Measurements from ENCODE around the gene ABLIM2.
A peak's percentile ranks its signal among the peaks of the same experiment; 100 is the strongest.

ABLIM2 gene

DNA sequence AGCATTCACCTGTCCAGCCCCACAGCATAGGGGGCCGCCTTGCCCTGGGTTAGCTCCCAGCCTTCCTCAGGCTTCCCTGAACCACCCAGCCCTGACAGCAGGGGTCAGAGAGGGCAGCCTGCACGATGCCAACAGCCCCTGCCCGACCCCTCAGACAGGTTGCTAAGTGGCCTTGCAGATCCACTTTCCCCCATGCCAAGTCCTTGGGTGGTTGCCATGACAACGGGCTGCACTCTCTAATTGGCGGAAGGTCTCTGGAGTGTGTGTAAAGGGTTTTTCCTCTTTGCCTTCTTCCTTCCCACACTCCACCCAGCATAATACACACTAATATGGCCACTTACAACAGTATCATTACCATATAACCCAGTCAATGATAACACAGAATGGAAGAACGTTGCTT, 119.3 kb downstream of the ABLIM2 start:
- no peak for DNase-seq

DNA sequence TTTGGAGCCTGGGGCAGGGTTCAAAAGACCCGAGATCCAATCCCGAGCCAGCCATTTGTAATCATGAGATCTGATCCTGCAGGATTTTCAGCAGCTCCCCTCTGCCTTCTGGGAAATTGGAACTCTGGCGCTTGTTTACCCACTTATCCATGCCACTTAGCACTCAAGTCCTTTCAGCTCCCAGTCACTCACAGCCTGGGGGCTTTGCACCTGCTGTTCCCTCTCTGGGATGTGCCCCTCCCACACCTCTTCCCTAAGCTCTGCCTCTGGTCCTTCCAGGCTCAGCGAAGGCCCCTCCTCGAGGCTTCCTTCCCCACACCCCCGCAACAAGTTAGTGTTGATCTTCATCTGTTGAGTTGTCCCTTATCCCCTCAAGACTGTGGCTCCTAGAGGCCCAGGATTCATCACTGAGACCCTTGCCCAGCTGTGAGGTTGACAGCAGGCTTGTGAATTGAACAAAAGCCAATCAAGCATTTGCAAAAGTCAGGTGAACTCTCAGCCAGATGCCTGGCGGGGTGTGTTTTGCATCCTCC, 119.8 kb downstream of the ABLIM2 start:
- no peak for DNase-seq

DNA sequence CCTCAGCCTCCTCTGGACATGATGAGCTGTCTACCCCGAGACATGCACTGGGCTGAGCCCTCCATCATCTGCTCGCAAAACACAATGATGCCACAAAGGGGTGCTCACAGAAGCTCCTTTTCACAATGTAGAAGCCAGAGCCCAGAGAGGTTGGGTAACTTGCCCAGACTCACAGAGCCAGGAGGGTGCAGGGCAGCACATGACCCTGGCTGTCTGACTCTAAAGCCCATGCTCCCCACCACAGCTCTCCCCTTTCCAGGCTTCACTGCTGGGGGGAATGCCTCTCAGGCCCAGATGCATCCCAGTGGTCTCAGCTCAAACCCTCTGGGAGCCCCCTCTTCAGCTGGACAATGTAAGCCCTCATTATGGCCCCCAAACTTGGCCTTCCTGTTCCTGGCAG, 120.5 kb downstream of the ABLIM2 start:
- no peak for DNase-seq

DNA sequence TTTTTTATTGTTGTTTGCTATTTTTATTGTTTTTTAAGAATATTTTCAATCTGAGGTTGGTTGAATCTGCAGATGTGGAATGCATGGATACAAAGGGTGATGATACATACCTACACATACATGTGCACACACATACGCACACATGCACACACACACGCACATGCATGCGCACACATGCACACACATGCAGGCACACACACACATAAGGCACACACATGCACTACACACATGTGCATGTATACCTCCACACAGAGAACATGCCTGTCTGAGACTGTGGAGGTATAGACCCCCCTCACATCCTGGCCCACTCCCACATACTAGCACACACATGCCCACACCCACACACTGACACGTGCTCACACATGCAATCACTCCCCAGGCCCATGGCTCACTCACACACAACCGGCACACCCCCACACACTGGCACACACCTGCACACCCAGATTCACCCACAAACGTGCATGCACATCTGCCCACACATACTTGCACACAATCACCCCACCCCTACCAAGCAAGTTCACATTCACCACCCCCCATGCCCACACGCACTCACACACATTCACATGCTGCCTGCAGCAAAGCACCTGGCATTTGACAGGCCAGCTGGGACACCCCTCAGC, 121.4 kb downstream of the ABLIM2 start:
- DNase-seq = no peak

DNA sequence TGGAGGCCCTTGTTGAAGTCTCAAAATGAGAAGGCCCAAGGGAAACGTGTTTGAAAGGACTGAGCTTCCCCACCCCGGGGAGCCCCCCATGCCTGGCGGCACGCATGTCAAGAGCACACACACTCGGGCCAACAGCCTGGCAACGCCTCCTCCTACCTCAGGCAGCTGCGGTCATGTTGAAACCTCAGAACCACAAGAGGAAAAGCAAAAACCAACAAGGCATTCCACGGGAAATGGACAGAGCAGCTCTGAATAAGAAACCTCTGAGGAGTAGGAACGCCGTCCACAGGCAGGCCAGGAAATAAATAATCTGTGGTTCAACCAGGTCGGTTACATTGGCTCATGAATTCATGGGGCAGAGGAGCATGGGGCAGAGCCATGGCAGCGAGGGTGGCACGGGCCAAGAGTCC, 123.2 kb downstream of the ABLIM2 start:
- peak; percentile 5 to 11 for DNase-seq

DNA sequence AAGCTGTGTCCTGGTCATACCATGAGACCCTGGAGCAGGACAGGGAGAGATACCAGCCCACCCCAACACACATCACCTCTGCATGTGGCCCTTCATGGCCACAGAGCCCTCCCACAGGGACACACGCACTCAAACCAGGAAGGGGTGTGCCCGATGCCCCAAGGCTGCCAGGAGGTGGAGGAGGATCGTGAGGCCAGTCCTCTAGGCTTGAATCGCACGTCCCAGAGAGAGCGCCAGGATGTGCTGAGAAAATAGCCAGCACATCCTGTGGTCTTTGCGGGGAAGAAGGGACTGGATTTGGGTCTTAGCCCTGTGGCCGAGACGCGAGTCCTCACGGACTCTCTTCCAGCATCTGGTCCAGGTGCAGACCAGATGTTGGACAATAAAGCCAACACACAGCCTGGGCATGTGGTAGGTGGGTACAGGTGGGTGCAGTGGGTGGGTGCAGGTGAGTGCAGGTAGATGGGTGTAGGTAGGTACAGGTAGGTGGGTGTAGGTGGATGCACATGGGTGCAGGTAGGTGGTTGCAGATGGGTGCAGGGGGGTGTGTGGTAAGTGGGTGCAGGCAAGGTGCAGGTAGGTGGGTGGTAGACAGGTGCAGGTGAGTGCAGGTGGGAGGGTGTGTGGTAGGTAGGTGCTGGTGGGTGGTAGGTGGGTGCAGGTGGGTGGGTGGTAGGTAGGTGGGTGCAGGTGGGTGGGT, 124.6 kb downstream of the ABLIM2 start:
- DNase-seq = no peak

DNA sequence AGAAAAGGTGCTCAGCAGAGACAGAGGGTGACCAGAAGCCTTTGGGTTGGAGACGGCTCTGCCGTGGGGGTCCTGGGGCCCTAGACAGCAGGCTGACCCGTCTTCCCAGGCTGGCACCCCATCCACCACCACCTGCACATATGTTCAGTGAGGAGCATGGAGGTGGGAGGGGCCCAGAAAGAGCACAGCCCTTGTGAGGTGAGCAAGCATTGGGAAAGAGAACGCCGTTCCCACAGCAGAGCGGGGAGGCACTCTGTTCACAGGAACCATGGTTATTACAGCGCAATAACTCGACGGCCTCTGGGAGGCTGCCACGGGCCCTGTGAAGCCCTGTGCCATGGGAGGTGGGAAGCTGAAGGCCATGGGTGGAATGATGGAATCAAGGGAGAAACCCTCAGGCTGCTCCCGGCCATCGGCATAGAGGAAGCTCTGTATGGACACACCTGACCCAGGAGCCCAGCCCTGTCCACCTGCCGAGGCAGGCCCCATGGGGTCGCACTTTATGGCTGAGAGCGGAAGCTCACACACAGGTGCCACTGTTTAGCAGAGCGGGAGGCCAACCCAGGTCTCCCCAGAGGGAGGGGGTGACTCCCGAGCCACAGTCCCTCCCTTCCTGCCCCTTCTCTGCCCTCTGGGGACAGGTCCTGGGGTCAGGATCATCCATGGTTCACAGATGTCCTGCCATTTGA, 125.4 kb downstream of the ABLIM2 start:
- DNase-seq = no peak

DNA sequence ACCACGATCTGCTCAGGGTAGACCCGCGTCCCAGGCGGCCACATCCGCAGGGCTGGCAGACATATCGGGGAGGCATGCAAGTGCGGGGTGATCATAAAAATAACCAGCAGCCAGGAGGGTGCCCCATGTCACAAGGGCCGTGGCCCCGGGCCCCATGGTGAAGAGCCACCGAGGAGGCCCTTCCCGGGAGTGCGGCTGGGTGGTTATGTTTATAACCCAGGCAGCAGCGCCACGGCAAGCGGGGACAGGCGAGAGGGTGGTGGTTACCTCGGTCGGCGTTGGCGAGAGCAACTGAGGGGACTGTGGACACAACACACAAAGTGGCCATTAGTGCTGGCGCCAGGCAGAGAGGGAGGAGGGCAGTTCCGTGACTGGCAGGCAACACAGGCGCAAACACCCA, 126.2 kb downstream of the ABLIM2 start:
- DNase-seq = no peak

DNA sequence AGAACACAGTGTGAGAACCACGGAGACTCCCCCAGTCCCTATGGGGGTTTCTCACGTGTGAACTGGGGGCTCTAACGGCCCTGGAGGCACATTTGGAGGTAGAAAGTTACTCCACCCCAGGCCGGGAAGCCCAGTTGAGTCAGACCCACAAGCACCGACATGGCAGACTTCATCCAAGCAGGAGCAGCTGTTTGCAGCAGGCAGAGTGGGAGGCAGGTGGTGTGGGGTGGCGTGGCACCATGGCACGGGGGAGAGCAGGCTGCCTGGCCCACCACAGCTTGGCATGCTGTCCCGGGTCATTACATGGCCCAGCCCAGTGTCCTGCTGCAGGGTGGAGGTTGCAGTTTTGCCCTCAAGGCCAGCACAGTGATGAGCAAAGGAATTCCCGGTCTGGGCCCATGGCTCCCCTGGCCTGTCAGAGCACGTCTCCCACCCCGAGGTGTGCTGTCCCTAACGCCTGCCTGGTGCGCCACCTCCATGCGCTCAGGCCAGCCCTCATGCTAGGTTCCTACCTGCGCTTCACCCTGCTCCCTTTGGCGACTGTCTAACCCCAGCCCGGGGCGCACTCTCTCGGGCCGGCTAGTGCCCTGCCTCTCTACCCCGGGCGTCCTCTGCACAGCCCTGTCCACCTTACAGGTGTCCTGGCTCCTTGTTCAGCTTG, 128.4 kb downstream of the ABLIM2 start:
- no peak for DNase-seq

DNA sequence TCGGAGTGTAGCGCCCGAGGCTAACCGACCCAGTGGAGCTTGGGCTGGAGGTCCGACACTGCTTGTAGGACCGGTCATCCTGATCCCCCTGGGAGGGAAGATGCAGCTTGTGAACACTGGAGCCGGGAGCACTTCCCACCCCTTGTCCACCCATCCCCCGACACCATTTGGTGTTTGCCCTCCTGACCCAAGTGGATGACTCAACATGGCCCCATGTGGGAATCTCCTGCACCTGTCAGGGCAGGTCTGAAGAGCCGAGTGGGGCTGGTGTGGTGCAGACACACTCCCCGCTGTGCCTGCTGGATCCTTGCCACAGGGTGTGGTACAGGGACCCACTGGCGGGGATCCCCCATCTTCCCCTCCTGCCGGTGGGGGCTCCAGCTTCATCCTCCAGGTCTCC, 128.9 kb downstream of the ABLIM2 start:
- no peak for DNase-seq

DNA sequence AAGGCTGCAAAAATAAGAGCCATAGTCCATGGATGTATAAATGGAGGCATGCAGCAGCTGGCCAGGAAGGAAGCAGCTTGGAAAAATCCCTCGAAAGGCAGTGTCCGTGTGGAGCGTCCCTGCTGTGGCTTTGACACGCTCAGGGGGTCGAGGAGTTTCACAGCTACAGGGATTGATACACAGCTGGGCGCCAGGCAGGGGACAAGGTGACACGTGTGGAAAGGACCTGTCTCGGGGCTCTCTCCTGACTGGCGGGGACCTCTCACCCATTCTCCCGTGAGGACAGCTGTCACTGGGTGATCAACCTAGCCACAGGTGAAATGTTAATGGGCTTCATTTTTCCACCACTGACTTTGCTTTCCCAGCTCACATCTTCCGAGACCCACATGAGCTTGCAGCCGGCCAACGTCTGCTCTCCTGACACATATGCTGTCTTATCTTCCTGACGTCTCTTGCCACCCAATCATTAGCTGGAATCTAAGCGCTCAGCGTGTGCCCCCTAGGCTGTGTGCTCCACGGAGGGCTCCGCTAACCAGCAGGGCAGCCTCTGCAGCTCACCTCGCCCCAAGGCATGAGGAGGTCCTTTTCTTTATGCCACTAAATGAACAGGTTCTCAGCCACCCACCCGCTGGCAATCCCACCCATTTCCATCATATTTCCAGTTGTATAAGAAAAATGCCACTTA, 129.6 kb downstream of the ABLIM2 start:
- DNase-seq = no peak

DNA sequence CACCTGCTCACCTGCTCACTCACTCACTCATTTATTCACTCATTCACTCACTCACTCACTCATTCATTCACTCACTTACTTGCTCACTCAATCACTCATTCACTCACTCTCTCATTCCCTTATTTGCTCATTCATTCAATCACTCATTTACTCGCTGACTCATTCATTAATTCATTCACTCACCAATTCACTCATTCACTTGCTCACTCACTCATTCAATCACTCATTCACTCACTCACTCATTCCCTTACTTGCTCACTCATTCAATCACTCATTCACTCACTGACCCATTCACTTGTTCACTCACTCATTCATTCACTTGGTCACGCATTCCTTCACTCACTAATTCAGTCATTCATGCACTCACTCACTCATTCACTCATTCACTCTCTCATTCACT, 130.2 kb downstream of the ABLIM2 start:
- no peak for DNase-seq

DNA sequence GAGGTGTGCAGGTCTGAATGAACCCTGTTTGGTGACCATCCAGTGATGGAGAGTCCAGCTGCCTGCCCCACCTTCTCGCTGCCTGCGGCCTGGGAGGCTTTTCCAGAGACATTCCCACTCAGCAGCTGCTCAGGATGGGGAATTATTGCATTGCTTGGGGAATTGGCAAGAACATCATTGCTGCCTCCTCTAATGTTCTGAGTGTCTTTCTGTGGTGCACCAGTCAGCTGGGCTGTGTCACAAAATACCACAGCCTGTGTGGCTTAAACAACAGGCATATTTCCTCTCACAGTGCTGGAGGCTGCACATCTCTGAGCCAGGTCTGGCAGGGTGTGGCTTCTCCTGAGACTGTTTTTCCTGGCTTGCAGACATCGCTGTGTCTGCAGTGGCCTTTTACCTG, 132.2 kb downstream of the ABLIM2 start:
- no peak for DNase-seq

DNA sequence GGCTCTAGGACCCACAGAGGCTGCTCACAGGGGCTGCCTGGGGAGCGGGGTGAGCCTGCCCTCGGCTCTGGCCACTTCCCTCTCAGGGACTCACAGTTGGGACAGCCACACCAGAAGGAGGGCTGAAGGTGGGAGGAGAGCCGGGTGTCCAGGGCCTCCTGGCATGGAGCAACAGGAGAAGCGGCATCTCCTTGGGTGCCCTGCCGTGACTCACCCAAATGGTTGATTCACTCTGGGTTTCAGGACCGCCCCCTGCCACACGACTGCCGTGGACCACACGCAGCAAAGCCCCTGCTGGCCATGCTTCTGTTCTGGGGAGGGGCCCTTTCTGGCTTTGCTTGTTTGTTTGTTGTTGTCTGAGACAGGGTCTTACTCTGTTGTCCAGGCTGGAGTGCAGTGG, 132.9 kb downstream of the ABLIM2 start:
- DNase-seq = no peak

DNA sequence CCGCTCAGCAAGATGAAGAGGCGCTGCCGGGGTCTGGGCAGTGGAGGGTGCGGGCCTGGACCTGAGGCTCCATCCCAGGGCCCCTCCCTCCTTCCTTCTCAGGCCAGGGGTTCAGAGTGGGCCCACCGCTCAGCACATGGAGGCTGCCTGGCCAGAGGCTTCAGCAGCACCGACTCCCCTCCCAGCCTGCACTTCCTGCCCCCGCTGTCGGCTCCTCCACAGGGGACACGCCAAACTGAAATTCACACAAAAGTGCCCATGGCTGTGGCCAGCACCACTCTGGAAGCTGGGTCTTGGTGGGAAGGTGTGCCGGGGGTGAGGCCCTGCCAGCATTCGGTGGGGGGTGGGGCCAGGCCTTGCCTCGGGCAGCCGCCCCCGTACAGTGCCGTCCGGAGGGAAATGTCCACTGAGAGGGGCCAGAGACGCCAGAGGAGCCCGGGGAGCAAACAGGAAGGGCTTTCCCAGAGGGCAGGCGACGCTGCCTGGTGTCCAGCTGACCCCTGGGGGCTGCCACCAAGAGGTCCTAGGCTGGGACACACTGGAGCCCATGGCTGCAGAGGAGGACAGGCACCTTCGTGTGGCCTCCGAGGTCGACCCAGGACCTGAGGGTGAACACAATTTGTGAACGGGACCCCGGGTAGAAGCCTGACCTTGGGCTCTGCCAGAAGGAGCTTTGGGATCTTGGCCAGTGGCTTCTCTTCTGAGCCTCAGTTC, 134.4 kb downstream of the ABLIM2 start:
- no peak for DNase-seq

DNA sequence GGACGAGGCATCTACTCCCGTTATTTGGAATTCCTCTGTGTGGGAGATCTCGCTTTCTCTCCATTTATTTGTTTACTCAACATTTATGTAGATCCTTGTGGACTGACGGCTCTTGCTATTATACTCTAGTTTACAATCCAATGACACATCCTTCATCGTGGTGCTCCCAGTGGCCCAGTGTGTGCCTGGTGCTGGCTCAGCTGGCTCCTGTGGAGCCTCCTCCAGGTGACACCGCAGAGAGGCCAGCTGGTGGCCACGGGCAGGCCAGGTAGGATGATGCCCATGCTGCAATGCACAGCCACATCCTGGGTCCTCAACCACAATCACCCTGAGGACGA, 134.9 kb downstream of the ABLIM2 start:
- DNase-seq = no peak

DNA sequence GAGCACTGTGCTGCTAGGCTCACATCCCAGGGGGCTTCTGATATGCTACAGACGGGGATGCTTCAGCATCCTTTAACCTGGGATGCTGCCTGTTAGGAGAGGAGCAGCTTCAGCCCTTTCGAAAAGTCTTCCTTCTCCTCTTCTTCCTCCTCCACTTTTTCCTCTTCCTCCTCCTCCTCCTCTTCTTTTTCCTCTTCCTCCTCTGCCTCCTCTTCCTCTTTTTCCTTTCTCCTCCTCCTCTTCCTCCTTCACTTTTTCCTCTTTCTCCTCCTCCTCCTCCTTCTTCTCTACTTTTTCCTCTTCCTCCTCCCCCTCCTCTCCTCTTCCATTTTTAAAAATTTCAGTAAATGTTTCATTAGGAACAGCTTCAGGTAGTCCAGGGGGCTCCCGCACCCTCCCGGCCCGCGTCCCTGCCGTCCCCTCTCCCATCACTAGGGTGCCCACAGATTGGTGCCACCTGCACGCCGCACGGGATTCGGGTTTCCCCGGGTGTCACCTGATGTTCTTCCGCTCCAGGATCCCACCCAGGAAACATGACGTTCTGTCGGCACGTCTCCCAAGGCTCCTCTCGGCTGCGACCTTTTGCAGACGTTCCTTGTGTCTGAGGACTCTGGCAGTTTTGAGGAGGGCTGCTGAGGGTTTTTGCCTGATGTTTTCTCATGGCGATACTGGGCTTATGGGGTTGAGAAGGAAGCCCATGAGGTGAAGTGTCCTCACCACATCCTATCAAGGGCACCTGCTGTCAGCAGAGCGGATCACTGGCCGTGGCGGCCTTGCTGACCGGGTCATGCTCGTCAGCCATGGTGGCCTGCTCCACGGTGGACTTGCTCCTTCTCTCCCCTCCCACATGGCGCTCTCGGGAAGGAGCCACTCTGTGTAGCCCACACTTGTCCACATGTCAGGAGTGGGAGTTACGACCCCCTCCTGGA, 135.6 kb downstream of the ABLIM2 start:
- no peak for DNase-seq

DNA sequence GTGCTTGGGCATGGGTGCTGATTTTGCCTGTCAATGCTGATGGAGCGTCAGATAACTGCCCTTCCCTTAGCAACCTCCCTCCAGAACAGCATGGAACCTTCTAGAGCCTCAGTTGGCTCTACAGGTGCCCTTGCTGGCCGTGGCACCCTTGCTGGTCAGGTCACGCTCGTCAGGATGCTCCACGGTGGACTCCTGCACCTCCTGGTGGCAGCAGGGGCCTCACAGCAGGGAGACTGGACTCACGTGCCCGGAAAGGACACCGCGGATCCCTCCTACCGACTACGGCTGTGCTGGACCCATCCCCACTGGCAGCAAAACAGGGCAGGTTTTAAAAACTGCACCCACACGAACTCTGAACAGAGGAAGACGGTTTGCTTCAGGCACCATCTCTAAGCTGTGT, 136.8 kb downstream of the ABLIM2 start:
- DNase-seq = no peak

DNA sequence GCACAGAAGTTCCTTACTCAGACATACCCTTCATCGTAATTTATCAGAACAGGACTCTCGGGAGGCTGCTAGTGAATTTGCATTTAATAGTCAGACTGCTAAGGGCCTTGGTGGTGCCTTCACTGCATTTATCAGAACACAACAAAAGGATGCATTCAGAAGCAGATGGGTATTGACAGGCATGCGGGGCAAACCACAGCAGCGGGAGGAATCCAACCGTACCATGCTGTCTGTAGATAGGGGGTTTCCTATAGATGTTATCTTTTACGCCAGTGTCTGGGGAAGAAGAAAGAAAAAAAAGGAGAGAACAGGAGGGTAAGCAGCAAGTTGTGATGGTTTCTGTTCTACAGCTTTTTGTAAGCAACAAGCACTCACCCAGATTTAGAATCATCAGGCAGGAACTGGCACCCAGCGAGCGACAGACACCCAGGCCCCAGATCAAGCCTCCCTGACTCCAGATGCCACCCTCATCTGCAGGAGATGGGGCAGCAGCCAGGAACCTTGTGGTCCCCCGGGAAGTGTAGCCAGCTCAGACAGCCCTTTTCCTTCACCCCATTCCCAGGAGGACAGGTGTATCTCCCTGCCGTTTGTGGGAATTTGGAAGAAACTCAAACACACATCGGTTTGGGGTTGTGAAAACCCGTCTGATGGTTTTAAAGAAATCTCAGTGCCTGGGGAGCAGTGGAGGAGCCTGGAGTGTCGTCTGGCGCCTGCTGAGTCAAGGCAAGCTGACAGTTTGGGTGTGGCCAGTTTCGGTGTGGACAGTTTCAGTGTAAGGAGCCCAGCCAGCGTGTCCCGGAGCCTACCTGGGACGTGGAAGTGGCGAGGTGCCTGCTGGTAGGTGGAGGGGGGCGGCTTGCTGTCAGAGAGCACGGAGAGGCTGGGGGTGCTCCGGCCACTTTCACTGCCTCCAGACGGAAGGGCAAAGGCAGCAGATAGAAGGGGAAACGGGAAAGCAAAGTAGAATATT, 138.9 kb downstream of the ABLIM2 start:
- no peak for DNase-seq

DNA sequence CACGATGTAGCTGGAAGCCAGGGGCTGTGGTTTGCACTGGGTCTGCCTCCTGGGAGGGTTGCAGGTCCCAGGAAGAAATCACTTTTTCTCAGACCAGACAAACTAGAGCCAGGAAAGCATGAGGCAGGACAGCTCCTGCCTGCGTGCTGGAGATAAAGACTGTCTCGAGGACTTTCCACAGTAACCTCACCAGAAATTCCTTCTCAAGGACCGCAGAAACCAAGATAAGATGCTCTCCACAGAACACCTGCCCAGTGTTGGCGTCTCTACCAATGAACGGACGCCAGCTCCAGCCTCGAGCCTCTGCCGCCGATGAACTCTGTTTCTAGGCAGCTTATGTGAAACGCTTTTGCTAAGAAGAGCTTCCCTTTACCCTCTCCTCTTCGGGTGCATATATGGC, 142.1 kb downstream of the ABLIM2 start:
- no peak for DNase-seq
